H1 (cell line): ENCODE measurements around the gene POLA1. TPM values are rescaled to one million over a fixed set of nuclear protein-coding genes. Genes with fewer than 3 reads are reported as not detected.

Experiments
- CTCF ChIA-PET: fragments of 300-600 bp; sonication (Branson Sonifier 250); formaldehyde crosslinking; loops from one replicate; lab custom pipeline; 2021; ENCODE audit not compliant: partially characterized antibody; lab: Charles Lee
- POLR2A ChIA-PET: fragments of 300-600 bp; sonication (Branson Sonifier 250); formaldehyde crosslinking; loops from one replicate; lab custom pipeline; 2021; ENCODE audit warnings: inconsistent platforms; ENCODE audit not compliant: partially characterized antibody; lab: Charles Lee
- DNase-seq, 2 experiments: peaks; one replicate each; pipeline versions ENCODE4 v3.0.0 to v3.0.0-alpha.2; 2010 to 2022; ENCODE audit warnings: low spot score in 2 of 2, low read depth in 1 of 2, mixed read lengths in 1 of 2
- FAIRE-seq: peaks from 2 replicates; lab custom pipeline; 2011; peaks lifted over from hg19 to GRCh38; lab: Jason Lieb, UNC
- H2AFZ ChIP-seq: 2 replicates; pipeline ENCODE4 v1.8.1; 2012; ENCODE audit warnings: low read length, inconsistent platforms
- H2AK5ac ChIP-seq: 2 replicates; pipeline ENCODE4 v1.6.1; 2013; ENCODE audit warnings: low read depth, low read length
- H2BK120ac ChIP-seq: replicated peaks from 2 replicates; pipeline ENCODE3; 2013; ENCODE audit warnings: low read depth, low read length, inconsistent platforms
- H2BK12ac ChIP-seq: 2 replicates; pipeline ENCODE4 v1.6.1; 2013; ENCODE audit warnings: low read depth, low read length
- H2BK15ac ChIP-seq: 2 replicates; pipeline ENCODE4 v1.6.1; 2013; ENCODE audit warnings: low read length
- H2BK20ac ChIP-seq: 2 replicates; pipeline ENCODE4 v1.6.1; 2013; ENCODE audit warnings: low read length
- H2BK5ac ChIP-seq: 2 replicates; pipeline ENCODE4 v1.6.1; 2013; ENCODE audit warnings: low read depth, low read length
- H3K14ac ChIP-seq: 2 replicates; pipeline ENCODE4 v1.6.1; 2013; ENCODE audit warnings: inconsistent platforms; ENCODE audit not compliant: insufficient read length
- H3K18ac ChIP-seq: 2 replicates; pipeline ENCODE4 v1.6.1; 2013; ENCODE audit warnings: low read length; ENCODE audit errors: extremely low read depth
- H3K23ac ChIP-seq: 2 replicates; pipeline ENCODE4 v1.6.1; 2013; ENCODE audit warnings: inconsistent platforms; ENCODE audit not compliant: insufficient read length
- H3K23me2 ChIP-seq: 2 replicates; pipeline ENCODE4 v1.6.1; 2013; ENCODE audit warnings: low read depth, low read length
- H3K27ac ChIP-seq: 2 replicates; pipeline ENCODE4 v1.6.1; 2011; ENCODE audit warnings: low read depth, low read length, inconsistent platforms
- H3K27me3 ChIP-seq, 4 experiments: replicated peaks in 1 of 4; 1 replicate in 1 of 4; 2 replicates in 3 of 4; pipeline versions ENCODE4 v1.6.1 to v1.8.1; 2011 to 2013; ENCODE audit warnings: low read length in 3 of 4, mild to moderate bottlenecking in 3 of 4, inconsistent platforms in 2 of 4, mixed read lengths in 2 of 4, moderate library complexity in 1 of 4; ENCODE audit not compliant: control insufficient read depth in 3 of 4, insufficient read depth in 3 of 4; ENCODE audit errors: extremely low read depth in 1 of 4
- H3K36me3 ChIP-seq, 4 experiments: 2 replicates each; pipeline versions ENCODE4 v1.6.1 to v1.8.1; 2011 to 2013; ENCODE audit warnings: mild to moderate bottlenecking in 4 of 4, low read length in 3 of 4, moderate library complexity in 2 of 4, control low read depth in 1 of 4, inconsistent platforms in 1 of 4; ENCODE audit not compliant: insufficient read depth in 4 of 4, control insufficient read depth in 2 of 4
- H3K4ac ChIP-seq: replicated peaks from 2 replicates; pipeline ENCODE3; 2013; ENCODE audit warnings: low read length, low read depth, mixed read lengths, inconsistent platforms; ENCODE audit not compliant: insufficient read length
- H3K4me1 ChIP-seq, 4 experiments: replicated peaks in 1 of 4; 1 replicate in 1 of 4; 2 replicates in 3 of 4; pipeline versions ENCODE4 v1.6.1 to v1.8.1; 2011 to 2013; ENCODE audit warnings: low read length in 3 of 4, inconsistent platforms in 2 of 4, mixed read lengths in 1 of 4; ENCODE audit not compliant: insufficient read depth in 4 of 4, control insufficient read depth in 3 of 4
- H3K4me2 ChIP-seq, 2 experiments: 2 replicates each; pipeline versions ENCODE4 v1.6.1 to v1.8.1; 2011 to 2013; ENCODE audit warnings: low read depth in 2 of 2, low read length in 2 of 2, control low read depth in 1 of 2, inconsistent platforms in 1 of 2, mild to moderate bottlenecking in 1 of 2; ENCODE audit not compliant: insufficient read depth in 1 of 2
- H3K4me3 ChIP-seq, 4 experiments: fragments of 200-600, 300-600 bp in 1 of 4; sonication (generic), shearing (Covaris generic), sonication (Bioruptor Twin) in 1 of 4; 2 replicates each; pipeline versions ENCODE4 v1.5.1 to v1.8.1; 2011 to 2016; ENCODE audit warnings: low read length in 4 of 4, low read depth in 3 of 4, control low read depth in 2 of 4, inconsistent platforms in 2 of 4, mild to moderate bottlenecking in 2 of 4, mixed read lengths in 1 of 4, moderate library complexity in 1 of 4; ENCODE audit not compliant: insufficient read depth in 2 of 4; ENCODE audit errors: extremely low read depth in 1 of 4
- H3K56ac ChIP-seq: replicated peaks from 2 replicates; pipeline ENCODE3; 2013; ENCODE audit warnings: low read depth, mild to moderate bottlenecking, mixed read lengths, low read length, inconsistent platforms; ENCODE audit not compliant: insufficient read length
- H3K79me1 ChIP-seq: 2 replicates; pipeline ENCODE4 v1.6.1; 2013; ENCODE audit warnings: low read depth, low read length, control low read depth
- H3K79me2 ChIP-seq, 2 experiments: 2 replicates each; pipeline versions ENCODE4 v1.6.1 to v1.8.1; 2012 to 2013; ENCODE audit warnings: low read length in 2 of 2, mild to moderate bottlenecking in 2 of 2, inconsistent platforms in 1 of 2; ENCODE audit not compliant: insufficient read depth in 2 of 2, control insufficient read depth in 1 of 2
- H3K9ac ChIP-seq, 4 experiments: replicated peaks in 1 of 4; 1 replicate in 1 of 4; 2 replicates in 3 of 4; pipeline versions ENCODE4 v1.6.1 to v1.8.1; 2011 to 2013; ENCODE audit warnings: low read depth in 3 of 4, low read length in 3 of 4, control low read depth in 2 of 4, mild to moderate bottlenecking in 2 of 4, moderate library complexity in 2 of 4, inconsistent platforms in 1 of 4; ENCODE audit errors: extremely low read depth in 1 of 4
- H3K9me3 ChIP-seq, 2 experiments: 2 replicates each; pipeline versions ENCODE4 v1.6.1 to v1.8.1; 2012 to 2013; ENCODE audit warnings: mild to moderate bottlenecking in 2 of 2, moderate library complexity in 2 of 2, control low read depth in 1 of 2, inconsistent platforms in 1 of 2, low read depth in 1 of 2, low read length in 1 of 2, mixed read lengths in 1 of 2; ENCODE audit not compliant: insufficient read depth in 2 of 2
- H4K20me1 ChIP-seq, 2 experiments: replicated peaks in 1 of 2; 2 replicates each; pipeline versions ENCODE3 to v1.8.1; 2011 to 2013; ENCODE audit warnings: inconsistent platforms in 2 of 2, low read length in 2 of 2, mild to moderate bottlenecking in 1 of 2; ENCODE audit not compliant: insufficient read depth in 2 of 2, control insufficient read depth in 1 of 2
- H4K5ac ChIP-seq: 2 replicates; pipeline ENCODE4 v1.6.1; 2013; ENCODE audit warnings: low read length, low read depth, mixed read lengths, inconsistent platforms; ENCODE audit not compliant: insufficient read length
- H4K8ac ChIP-seq: 2 replicates; pipeline ENCODE4 v1.8.0; 2013; ENCODE audit warnings: mild to moderate bottlenecking, moderate library complexity, low read length, inconsistent platforms; ENCODE audit not compliant: insufficient read depth; ENCODE audit errors: extremely low read depth
- H4K91ac ChIP-seq: replicated peaks from 2 replicates; pipeline ENCODE3; 2013; ENCODE audit warnings: low read length, mixed read lengths, inconsistent platforms; ENCODE audit not compliant: insufficient read length
- ASH2L ChIP-seq: fragments of 200-600, 300-600 bp; sonication (generic); IDR thresholded peaks from one replicate; pipeline ENCODE4 v1.7.1; 2017; ENCODE audit warnings: low read length
- BCL11A ChIP-seq, 2 experiments: IDR thresholded peaks; one replicate each; pipeline ENCODE4 v1.6.1; 2011; ENCODE audit warnings: low read depth in 2 of 2, low read length in 2 of 2, mild to moderate bottlenecking in 2 of 2
- EZH2 ChIP-seq: fragments of 200-600 bp; sonication (generic); IDR thresholded peaks from 2 replicates; pipeline ENCODE4 v1.7.1; 2012; ENCODE audit warnings: low read depth, mild to moderate bottlenecking, moderate library complexity, low read length, inconsistent platforms; ENCODE audit not compliant: severe bottlenecking
- JUND ChIP-seq: IDR thresholded peaks from 2 replicates; pipeline ENCODE4 v1.6.1; 2011; ENCODE audit warnings: mild to moderate bottlenecking, improper control_type of control experiment, low read length
- KDM1A ChIP-seq: fragments of 200-600, 300-600 bp; sonication (generic); IDR thresholded peaks from 2 replicates; pipeline ENCODE4 v1.7.1; 2016; ENCODE audit warnings: mild to moderate bottlenecking, low read length, borderline replicate concordance
- KDM4A ChIP-seq: IDR thresholded peaks from one replicate; pipeline ENCODE4 v1.7.1; 2012; ENCODE audit warnings: low read depth, mild to moderate bottlenecking, moderate library complexity, low read length, inconsistent platforms; ENCODE audit not compliant: severe bottlenecking
- POU5F1 ChIP-seq: IDR thresholded peaks from 2 replicates; pipeline ENCODE4 v1.6.1; 2011; ENCODE audit warnings: low read depth, mild to moderate bottlenecking, low read length, moderate library complexity
- RFX5 ChIP-seq: IDR thresholded peaks from 2 replicates; pipeline ENCODE4 v1.6.1; 2011; ENCODE audit warnings: low read depth, low read length, improper control_type of control experiment, borderline replicate concordance
- SUZ12 ChIP-seq: fragments of 200-600 bp; sonication (generic); IDR thresholded peaks from 2 replicates; pipeline ENCODE4 v1.6.1; 2012; ENCODE audit warnings: mild to moderate bottlenecking, inconsistent platforms, low read length, moderate library complexity, mixed read lengths
- TAF7 ChIP-seq: optimal IDR thresholded peaks from 2 replicates; pipeline ENCODE3; 2011; ENCODE audit warnings: low read depth, mild to moderate bottlenecking, inconsistent platforms, low read length, moderate library complexity, borderline replicate concordance
- WGBS, 2 experiments: shearing (Covaris generic) in 1 of 2; methylation state at CpG; one replicate each; pipeline versions ENCODE4 v1.1.6 to v1.1.7; 2013 to 2015; ENCODE audit warnings: low lambda C conversion rate in 2 of 2, mixed read lengths in 2 of 2, inconsistent platforms in 1 of 2, low coverage in 1 of 2, missing lambda C conversion rate in 1 of 2; ENCODE audit not compliant: insufficient replicate concordance in 2 of 2, insufficient coverage in 1 of 2, insufficient read length in 1 of 2; ENCODE audit errors: extremely low coverage in 1 of 2, missing lambda C conversion rate in 1 of 2; 5-methylcytosine and 5-hydroxymethylcytosine counted together
- polyA plus RNA-seq, 7 experiments: library from polyadenylated mRNA; depleted of rRNA in 3 of 7; stranded (reverse) in 5 of 7; unstranded in 2 of 7; fragments of >200 nt in 5 of 7; fragments of 200-250 nt in 2 of 7; gene quantifications; 1 replicate in 5 of 7; 2 replicates in 1 of 7; 4 replicates in 1 of 7; pipeline versions ENCODE4 v1.2.1 to v1.2.3, GENCODE V29; 2011 to 2013; ENCODE audit warnings: missing spikeins in 2 of 7, mixed read lengths in 2 of 7
- total RNA-seq: library from RNA; stranded (reverse); fragmentation: NEBNext Ultra II Directional; extraction: Animal tissue kit (Norgen Biotek cat#: 25700); gene quantifications from 2 replicates; pipeline ENCODE4 v1.2.1, GENCODE V29; 2021

Gene POLA1
- total and polyA plus RNA-seq, 2 of the 8 experiments (the other 6 are each of a cell fraction or from before 2014, with no cell fraction given), result 5.6 to 34.9 TPM

DNA sequence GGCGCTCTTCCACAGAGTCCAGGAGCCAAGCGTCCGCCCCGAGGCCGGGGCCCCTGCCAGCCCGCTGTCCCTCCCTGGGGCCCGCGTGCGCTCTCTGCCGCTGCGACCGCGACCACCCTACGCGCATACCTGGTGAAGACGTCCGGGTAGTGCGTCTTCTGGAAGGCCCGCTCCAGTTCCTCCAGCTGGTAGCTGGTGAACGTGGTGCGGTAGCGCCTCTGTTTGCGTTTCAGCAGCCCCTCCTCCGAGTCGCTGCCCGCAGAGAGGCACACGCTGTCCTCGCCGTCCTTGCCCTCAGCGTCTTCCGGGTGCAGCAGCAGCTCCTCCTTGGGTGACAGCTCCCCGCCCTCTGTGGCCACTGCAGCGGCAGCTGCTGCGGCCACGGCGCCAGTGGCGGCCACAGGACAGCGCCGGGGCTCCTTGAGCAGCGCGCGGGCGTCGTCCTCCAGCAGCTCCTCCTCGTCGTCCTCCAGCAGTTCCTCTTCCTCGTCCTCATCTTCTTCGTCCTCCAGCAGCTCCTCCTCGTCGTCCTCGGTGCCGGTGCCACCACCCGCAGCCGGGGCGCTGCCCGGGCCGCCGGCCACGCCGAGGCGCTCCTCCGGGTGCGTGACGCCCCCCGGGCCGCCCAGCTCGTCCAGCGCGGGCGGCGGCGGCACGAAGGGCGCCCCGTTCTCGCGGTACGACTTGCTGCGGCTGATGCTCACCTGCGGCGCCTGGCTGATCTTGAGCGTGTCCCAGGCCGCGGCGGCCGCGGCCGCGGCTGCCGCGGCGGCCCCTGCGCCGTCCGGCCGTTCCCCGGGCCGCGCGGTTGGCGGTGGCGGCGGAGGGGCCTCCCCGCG, 319.3 kb downstream of the POLA1 start:
- no peak overlapping the region for H3K9ac ChIP-seq
- no peak overlapping the region for H3K27ac ChIP-seq
- no peak overlapping the region for H4K5ac ChIP-seq
- no peak overlapping the region for H4K8ac ChIP-seq
- no peak overlapping the region for H4K91ac ChIP-seq
- H3K4me3 ChIP-seq, result peak overlapping the region in 2 of 4 experiments; percentile 18 to 47; a peak in 4 of 8 replicates
- H3K79me2 ChIP-seq, result no peaks in the 10 kb centered on the region
- no peak overlapping the region for H2BK120ac ChIP-seq
- ChIA-PET CTCF (interaction anchor here (0.6 to 4.6 kb wide), 6 partner anchors 9 to 640 kb away, joined by 3 to 23 read pairs (median 3); no protein-coding TSS in a partner anchor), POLR2A (interaction anchor here (0.6 to 1.2 kb wide), 2 partner anchors 10 to 42 kb away, joined by 4 read pairs; no protein-coding TSS in a partner anchor)
- peaks cover 3% of the 10 kb centered on the region; the same call in 1 of the 2 replicates for H3K23me2 ChIP-seq
- FAIRE-seq (no peak), DNase-seq (no peak)
- 4% methylated on average over 16 of the region's 105 CpGs; no CpG with 5 or more reads in 1 of the 2 experiments for WGBS, 2 experiments
- no peak overlapping the region for H3K14ac ChIP-seq
- no peak overlapping the region for H3K23ac ChIP-seq
- H3K9me3 ChIP-seq, result no peaks in the 10 kb centered on the region
- no peak overlapping the region for H2BK12ac ChIP-seq
- H3K18ac ChIP-seq, result no peak overlapping the region; the same call in 1 of the 2 replicates
- peaks cover 0 to 20% (median 16%) of the 10 kb centered on the region in 4 experiments for H3K4me1 ChIP-seq
- H2BK15ac ChIP-seq, result no peak overlapping the region
- no peak overlapping the region for H2AFZ ChIP-seq
- H2BK5ac ChIP-seq, result no peak overlapping the region
- no peaks in the 10 kb centered on the region for H3K36me3 ChIP-seq
- H3K4me2 ChIP-seq, result peak overlapping the region; percentile 67 to 68
- H2BK20ac ChIP-seq, result no peak overlapping the region
- H3K4ac ChIP-seq, result no peak overlapping the region
- H2AK5ac ChIP-seq, result no peak overlapping the region
- H3K79me1 ChIP-seq, result no peaks in the 10 kb centered on the region
- no peak overlapping the region for H3K56ac ChIP-seq
- H4K20me1 ChIP-seq, result peaks cover 3 to 8% of the 10 kb centered on the region in 2 experiments
- peaks cover 77 to 98% (median 94%) of the 10 kb centered on the region in 4 experiments for H3K27me3 ChIP-seq
- TF ChIP-seq RFX5, result no peak
- TF ChIP-seq KDM4A, result peak; percentile 30
- peak; percentile 53 for TF ChIP-seq SUZ12
- TF ChIP-seq JUND, result no peak
- no peak for TF ChIP-seq KDM1A
- TF ChIP-seq BCL11A (IDR thresholded peaks at IDR 0.05; ENCODE audit: low read depth in 2 of 2, low read length in 2 of 2), result no peak
- no peak for TF ChIP-seq TAF7
- peak; percentile 32 for TF ChIP-seq EZH2
- no peak for TF ChIP-seq POU5F1
- TF ChIP-seq ASH2L, result no peak
